A549 (cell line): ENCODE results near the gene TTC28.
"Not testable (repeated sequence)": the region's sequence is repeated elsewhere in the genome, so short reads cannot be mapped to it uniquely, and the experiment has no call there.

Experiments
- CHD2 ChIP-seq: fragments of 150-350 bp; IDR thresholded peaks from 2 replicates; pipeline ENCODE4 v1.6.1; 2014; ENCODE audit warnings: low read length; ENCODE audit not compliant: partially characterized antibody
- CHD4 ChIP-seq: fragments of 200-600 bp; sonication (generic); IDR thresholded peaks from 2 replicates; pipeline ENCODE4 v1.6.1; 2016; ENCODE audit warnings: antibody characterized with exemption, mild to moderate bottlenecking, borderline replicate concordance
- CTCF ChIP-seq: fragments of >200 bp; sonication (Bioruptor Twin); formaldehyde crosslinking; IDR thresholded peaks from 3 replicates; pipeline ENCODE4 v1.5.1; 2016
- EHMT2 ChIP-seq: fragments of 200-600 bp; sonication (generic); IDR thresholded peaks from 2 replicates; pipeline ENCODE4 v1.6.1; 2016; ENCODE audit warnings: antibody characterized with exemption, low read depth, mild to moderate bottlenecking, moderate library complexity
- ESRRA ChIP-seq: fragments of 150-350 bp; IDR thresholded peaks from 2 replicates; pipeline ENCODE4 v1.6.1; 2014; ENCODE audit warnings: mild to moderate bottlenecking, low read length, borderline replicate concordance
- JUNB ChIP-seq: fragments of >200 bp; sonication (Bioruptor Twin); formaldehyde crosslinking; IDR thresholded peaks from 2 replicates; pipeline ENCODE4 v1.6.1; 2016
- MAFK ChIP-seq: fragments of 450-650 bp; IDR thresholded peaks from 2 replicates; pipeline ENCODE4 v1.6.1; 2014; ENCODE audit not compliant: partially characterized antibody
- MYC ChIP-seq: IDR thresholded peaks from 2 replicates; pipeline ENCODE4 v1.6.1; 2012; ENCODE audit warnings: mild to moderate bottlenecking, inconsistent platforms, low read length, improper control_type of control experiment, borderline replicate concordance
- POLR2A ChIP-seq: IDR thresholded peaks from 2 replicates; pipeline ENCODE4 v1.6.1; 2012; ENCODE audit warnings: mild to moderate bottlenecking, low read length
- POLR2AphosphoS2 ChIP-seq: conservative IDR thresholded peaks from 2 replicates; pipeline ENCODE4 v1.6.1; 2012; ENCODE audit warnings: low read length, improper control_type of control experiment, inconsistent platforms
- RAD21 ChIP-seq, 2 experiments: fragments of >200 bp in 1 of 2; sonication (Bioruptor Twin) in 1 of 2; formaldehyde crosslinking in 1 of 2; IDR thresholded peaks in 1 of 2; conservative IDR thresholded peaks in 1 of 2; 2 replicates in 1 of 2; 3 replicates in 1 of 2; pipeline ENCODE4 v1.6.1; 2012 to 2018; ENCODE audit warnings: inconsistent platforms in 1 of 2
- REST ChIP-seq: fragments of 200-600 bp; sonication (generic); IDR thresholded peaks from 2 replicates; pipeline ENCODE4 v1.6.1; 2016; ENCODE audit warnings: antibody characterized with exemption, mild to moderate bottlenecking, moderate library complexity
- SMC3 ChIP-seq: fragments of >200 bp; sonication (Bioruptor Twin); formaldehyde crosslinking; IDR thresholded peaks from 3 replicates; pipeline ENCODE4 v1.6.1; 2018; ENCODE audit warnings: inconsistent platforms
- USF2 ChIP-seq: fragments of 450-650 bp; IDR thresholded peaks from 2 replicates; pipeline ENCODE4 v1.6.1; 2014; ENCODE audit warnings: antibody characterized with exemption

- not testable (repeated sequence) for TF ChIP-seq POLR2A; ESRRA; CTCF; EHMT2; MAFK; CHD2; RAD21 (conservative IDR thresholded peaks at IDR 0.05 in 1 of 2, IDR thresholded peaks at IDR 0.05 in 1 of 2); REST; USF2; MYC; JUNB; POLR2AphosphoS2; SMC3; CHD4
Measured at GRCh38 chr22:28512387-28512786, 167.3 kb downstream of the TTC28 start.
